Measurements from ENCODE around the gene MEOX1. TPM values are rescaled to one million over a fixed set of nuclear protein-coding genes. Genes with fewer than 3 reads are reported as not detected.

Gene MEOX1
- total RNA-seq, 4 donors from 2014 or later: 2.7 to 6.4 (median 4.2) TPM

DNA sequence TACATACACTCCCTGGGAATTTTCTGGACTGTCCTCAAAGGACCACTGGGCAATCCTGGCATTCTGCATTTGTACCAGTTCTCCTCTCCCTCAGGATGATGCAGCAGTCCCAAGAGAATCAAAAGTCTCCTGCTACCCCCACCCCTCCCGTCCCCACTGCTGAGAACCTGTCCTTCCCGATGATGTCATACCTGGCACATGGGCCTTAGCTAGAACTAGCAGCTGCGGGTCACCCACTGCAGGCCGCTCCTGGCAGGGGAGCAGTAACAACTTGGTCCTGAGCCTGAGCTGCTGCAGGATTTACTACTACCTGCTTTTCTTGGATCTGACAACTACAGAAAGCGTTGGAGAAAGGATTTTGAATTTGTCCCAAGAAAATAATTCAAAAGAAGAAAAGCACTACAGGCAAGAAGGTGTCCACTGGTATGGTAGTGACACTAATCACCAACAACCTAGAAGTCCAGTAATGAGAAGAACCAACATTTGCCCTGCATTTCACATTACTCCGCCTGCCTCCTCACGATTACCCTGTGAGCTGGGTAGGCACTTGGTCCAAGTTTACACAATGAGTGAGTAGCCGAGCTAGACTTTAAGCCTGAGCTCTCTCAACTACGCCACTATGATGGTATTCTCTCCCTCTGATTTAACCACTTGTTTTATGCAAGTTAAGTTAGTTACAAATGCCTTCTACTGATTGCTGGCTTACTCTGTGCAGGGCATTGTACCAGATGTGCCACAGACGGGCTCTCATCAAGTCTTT lies 60.3 kb downstream of the MEOX1 start:
- H3K36me3 ChIP-seq: no peaks in the 10 kb centered on the region
- TF ChIP-seq POLR2AphosphoS5 (IDR thresholded peaks at IDR 0.05) (no peak), EP300 (IDR thresholded peaks at IDR 0.05) (no peak), POLR2A (IDR thresholded peaks at IDR 0.05) (no peak)
- TF ChIP-seq, protein P1, sequence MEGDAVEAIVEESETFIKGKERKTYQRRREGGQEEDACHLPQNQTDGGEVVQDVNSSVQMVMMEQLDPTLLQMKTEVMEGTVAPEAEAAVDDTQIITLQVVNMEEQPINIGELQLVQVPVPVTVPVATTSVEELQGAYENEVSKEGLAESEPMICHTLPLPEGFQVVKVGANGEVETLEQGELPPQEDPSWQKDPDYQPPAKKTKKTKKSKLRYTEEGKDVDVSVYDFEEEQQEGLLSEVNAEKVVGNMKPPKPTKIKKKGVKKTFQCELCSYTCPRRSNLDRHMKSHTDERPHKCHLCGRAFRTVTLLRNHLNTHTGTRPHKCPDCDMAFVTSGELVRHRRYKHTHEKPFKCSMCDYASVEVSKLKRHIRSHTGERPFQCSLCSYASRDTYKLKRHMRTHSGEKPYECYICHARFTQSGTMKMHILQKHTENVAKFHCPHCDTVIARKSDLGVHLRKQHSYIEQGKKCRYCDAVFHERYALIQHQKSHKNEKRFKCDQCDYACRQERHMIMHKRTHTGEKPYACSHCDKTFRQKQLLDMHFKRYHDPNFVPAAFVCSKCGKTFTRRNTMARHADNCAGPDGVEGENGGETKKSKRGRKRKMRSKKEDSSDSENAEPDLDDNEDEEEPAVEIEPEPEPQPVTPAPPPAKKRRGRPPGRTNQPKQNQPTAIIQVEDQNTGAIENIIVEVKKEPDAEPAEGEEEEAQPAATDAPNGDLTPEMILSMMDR (IDR thresholded peaks at IDR 0.05): no peak
- no peak overlapping the region for H3K4me3 ChIP-seq
- H3K27ac ChIP-seq: no peak overlapping the region
- DNase-seq (ENCODE audit: low spot score in 2 of 2): no peak
- no peaks in the 10 kb centered on the region for H3K27me3 ChIP-seq
- peaks cover 22% of the 10 kb centered on the region for H3K4me1 ChIP-seq
- H3K9me3 ChIP-seq: no peaks in the 10 kb centered on the region
- WGBS: 47% methylated on average over 10 of the region's 10 CpGs

DNA sequence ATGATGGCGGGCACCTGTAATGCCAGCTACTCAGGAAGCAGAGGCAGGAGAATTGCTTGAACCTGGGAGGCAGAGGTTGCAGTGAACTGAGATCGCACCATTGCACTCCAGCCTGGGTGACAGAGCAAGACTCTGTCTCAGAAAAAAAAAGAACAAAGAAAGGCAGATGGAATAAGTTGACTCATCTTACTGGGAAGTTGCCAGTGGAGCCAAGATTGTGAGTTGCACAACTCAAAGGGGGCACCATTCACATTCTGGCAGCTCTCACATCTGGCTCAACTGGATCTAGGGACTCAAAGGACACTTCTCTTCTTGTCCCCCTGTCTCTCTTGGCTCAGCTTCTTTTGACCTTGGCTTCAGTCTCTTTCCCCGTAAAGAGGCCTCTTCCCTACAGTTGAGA lies 61.9 kb downstream of the MEOX1 start:
- Histone ChIP-seq H3K4me3 (no peak overlapping the region), H3K4me1 (peaks cover 22% of the 10 kb centered on the region), H3K27ac (no peak overlapping the region), H3K9me3 (no peaks in the 10 kb centered on the region), H3K27me3 (no peaks in the 10 kb centered on the region), H3K36me3 (no peaks in the 10 kb centered on the region)
- WGBS: 76% methylated on average over 3 of the region's 3 CpGs
- TF ChIP-seq, protein P1 (IDR thresholded peaks at IDR 0.05): no peak
- TF ChIP-seq EP300 (IDR thresholded peaks at IDR 0.05) (no peak), POLR2A (IDR thresholded peaks at IDR 0.05) (no peak), POLR2AphosphoS5 (IDR thresholded peaks at IDR 0.05) (no peak)
- no peak for DNase-seq (ENCODE audit: low spot score in 2 of 2)

DNA sequence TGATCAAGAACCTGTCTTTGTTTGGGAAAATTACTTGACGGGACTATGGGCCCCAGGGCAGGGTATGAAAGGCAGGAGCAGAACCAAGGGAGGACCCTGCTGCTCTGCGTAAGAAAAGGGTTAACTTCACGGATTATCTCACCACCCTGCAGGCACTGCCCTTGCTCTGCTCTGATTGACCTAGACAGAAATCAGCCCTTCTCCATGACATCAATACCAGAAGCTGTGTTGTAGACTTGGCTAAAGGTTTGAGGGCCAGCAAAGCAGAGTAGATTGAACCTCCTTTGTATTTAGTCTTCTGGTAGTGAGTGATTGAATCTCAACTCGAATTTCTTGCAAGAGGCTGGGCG lies 62.7 kb downstream of the MEOX1 start:
- no peaks in the 10 kb centered on the region for H3K36me3 ChIP-seq
- WGBS: 74% methylated on average over 5 of the region's 5 CpGs
- no peak for TF ChIP-seq EP300 (IDR thresholded peaks at IDR 0.05)
- TF ChIP-seq POLR2A (IDR thresholded peaks at IDR 0.05): no peak
- TF ChIP-seq, protein P1 (IDR thresholded peaks at IDR 0.05): no peak
- no peak for TF ChIP-seq POLR2AphosphoS5 (IDR thresholded peaks at IDR 0.05)
- H3K27ac ChIP-seq: no peak overlapping the region
- no peak overlapping the region for H3K4me3 ChIP-seq
- no peaks in the 10 kb centered on the region for H3K27me3 ChIP-seq
- H3K9me3 ChIP-seq: no peaks in the 10 kb centered on the region
- peaks cover 22% of the 10 kb centered on the region for H3K4me1 ChIP-seq
- DNase-seq (ENCODE audit: low spot score in 2 of 2): no peak

GRCh38 chr17:43598357-43599045 lies 63.2 kb downstream of the MEOX1 start:
- Histone ChIP-seq H3K36me3 (no peaks in the 10 kb centered on the region), H3K4me3 (no peak overlapping the region), H3K4me1 (peaks cover 22% of the 10 kb centered on the region), H3K27ac (no peak overlapping the region), H3K9me3 (no peaks in the 10 kb centered on the region), H3K27me3 (no peaks in the 10 kb centered on the region)
- 74% methylated on average over 4 of the region's 4 CpGs for WGBS
- no peak for DNase-seq (ENCODE audit: low spot score in 2 of 2)
- TF ChIP-seq EP300 (IDR thresholded peaks at IDR 0.05) (no peak), POLR2AphosphoS5 (IDR thresholded peaks at IDR 0.05) (no peak), POLR2A (IDR thresholded peaks at IDR 0.05) (no peak)
- TF ChIP-seq, protein P1 (IDR thresholded peaks at IDR 0.05): no peak

DNA sequence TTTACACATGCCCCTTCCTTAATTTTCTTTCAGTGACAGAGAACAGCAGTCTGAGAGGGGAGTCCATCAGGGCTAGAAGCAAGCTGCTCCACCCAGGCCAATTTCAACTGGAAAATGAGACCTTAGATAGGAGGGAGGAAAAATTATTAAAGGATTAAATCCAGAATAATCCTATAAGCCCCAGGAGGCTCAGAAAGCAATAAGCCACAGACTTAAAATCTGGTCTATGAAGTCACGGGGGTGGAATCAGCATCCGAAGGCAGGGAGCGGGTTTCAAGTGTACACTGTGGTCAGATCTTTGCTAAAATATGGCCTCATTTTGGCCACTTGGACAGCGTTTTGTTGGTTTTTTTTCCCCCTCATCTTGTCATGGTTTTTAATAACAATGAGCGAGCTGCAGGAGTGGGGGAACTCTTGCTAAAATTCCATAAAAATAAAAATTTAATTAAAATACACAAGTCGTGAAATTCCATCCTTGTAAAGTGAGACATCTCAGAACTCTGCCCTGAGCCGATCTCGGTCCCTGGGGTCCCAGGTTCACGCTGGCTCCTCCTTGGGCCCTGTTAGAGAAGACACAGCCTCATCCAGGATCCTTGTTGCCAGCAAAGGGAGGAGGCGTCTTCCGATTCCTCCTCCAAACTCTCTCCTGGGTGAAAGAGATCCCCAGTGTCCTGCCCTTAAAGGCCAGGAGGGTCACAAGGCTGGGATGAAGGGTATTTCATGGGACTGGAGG lies 63.9 kb downstream of the MEOX1 start:
- Histone ChIP-seq H3K9me3 (no peaks in the 10 kb centered on the region), H3K4me3 (no peak overlapping the region), H3K27me3 (no peaks in the 10 kb centered on the region), H3K4me1 (peaks cover 23% of the 10 kb centered on the region), H3K27ac (no peak overlapping the region), H3K36me3 (no peaks in the 10 kb centered on the region)
- WGBS: 93% methylated on average over 11 of the region's 11 CpGs
- TF ChIP-seq POLR2A (IDR thresholded peaks at IDR 0.05): no peak
- TF ChIP-seq, protein P1 (IDR thresholded peaks at IDR 0.05): no peak
- TF ChIP-seq POLR2AphosphoS5 (IDR thresholded peaks at IDR 0.05): no peak
- no peak for TF ChIP-seq EP300 (IDR thresholded peaks at IDR 0.05)
- DNase-seq (ENCODE audit: low spot score in 2 of 2): no peak

All from suprapubic skin (tissue), 4 donors.